ENCODE results near the gene MSH5. TPM values are rescaled to one million over a fixed set of nuclear protein-coding genes. Genes with fewer than 3 reads are reported as not detected.

Gene MSH5
- total RNA-seq, 1 donor from 2014 or later = 50.9 TPM

DNA sequence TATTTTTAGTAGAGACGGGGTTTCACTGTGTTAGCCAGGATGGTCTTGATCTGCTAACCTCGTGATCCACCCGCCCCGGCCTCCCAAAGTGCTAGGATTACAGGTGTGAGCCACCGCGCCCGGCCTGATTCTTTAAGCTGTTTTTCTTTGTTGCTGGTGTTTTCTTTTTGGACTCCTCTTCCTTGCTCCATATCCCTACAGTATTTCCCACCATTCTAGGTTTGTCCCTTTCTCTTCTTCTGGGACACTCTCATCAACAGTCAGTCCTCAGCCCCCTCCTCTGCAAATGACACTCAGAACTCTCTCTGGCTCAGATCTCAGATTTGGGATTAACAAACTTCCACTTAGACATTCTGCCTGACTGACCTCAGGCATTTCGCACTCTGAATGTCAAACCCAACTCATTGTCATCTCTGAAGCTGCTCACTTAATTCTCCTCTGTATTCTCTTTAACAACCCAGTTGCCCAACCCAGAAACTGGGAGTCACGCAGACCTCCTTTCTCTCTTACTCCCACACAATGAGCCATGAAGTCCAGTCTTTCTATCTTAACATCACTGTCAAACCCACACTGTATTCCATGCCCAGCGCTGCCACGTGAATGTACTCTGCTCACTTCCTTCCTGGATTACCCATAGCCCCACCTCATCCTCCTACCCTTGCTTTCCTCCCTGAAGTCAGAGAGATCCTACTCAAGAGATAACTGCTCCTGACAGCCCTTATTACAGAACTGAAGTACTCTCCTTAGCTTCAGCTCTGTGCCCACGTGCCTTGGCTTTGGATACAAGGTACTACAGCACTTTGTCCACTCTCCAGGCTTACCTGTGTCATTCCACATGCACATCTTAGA, 14.1 kb upstream of the MSH5 start:
- H3K27ac Mint-ChIP-seq = no peak overlapping the region
- Histone ChIP-seq H3K4me1 (peaks cover 7% of the 10 kb centered on the region), H3K9me3 (ENCODE audit: low read depth) (no peaks in the 10 kb centered on the region), H3K4me2 (no peak overlapping the region), H3F3A (ENCODE audit: low read depth) (peaks cover 34% of the 10 kb centered on the region), H3K36me3 (no peaks in the 10 kb centered on the region), H4K20me1 (ENCODE audit: low read depth) (peaks cover 22% of the 10 kb centered on the region), H2AFZ (replicated peaks) (no peak overlapping the region), H3K4me3 (no peak overlapping the region), H3K27ac (no peak overlapping the region), H3K27me3 (no peaks in the 10 kb centered on the region), H3K79me2 (ENCODE audit: low read depth) (peaks cover 19% of the 10 kb centered on the region), H3K9ac (no peak overlapping the region)
- no peak for DNase-seq (ENCODE audit: low spot score)
- H3K9me3 Mint-ChIP-seq = no peaks in the 10 kb centered on the region
- H3K27me3 Mint-ChIP-seq (ENCODE audit: insufficient read depth, low read depth) = peaks cover 15% of the 10 kb centered on the region
- peaks cover 38% of the 10 kb centered on the region for H3K36me3 Mint-ChIP-seq
- no peak for TF ChIP-seq EZH2phosphoT487 (IDR thresholded peaks at IDR 0.05)
- TF ChIP-seq EZH2 (IDR thresholded peaks at IDR 0.05) = no peak
- TF ChIP-seq, protein P1, sequence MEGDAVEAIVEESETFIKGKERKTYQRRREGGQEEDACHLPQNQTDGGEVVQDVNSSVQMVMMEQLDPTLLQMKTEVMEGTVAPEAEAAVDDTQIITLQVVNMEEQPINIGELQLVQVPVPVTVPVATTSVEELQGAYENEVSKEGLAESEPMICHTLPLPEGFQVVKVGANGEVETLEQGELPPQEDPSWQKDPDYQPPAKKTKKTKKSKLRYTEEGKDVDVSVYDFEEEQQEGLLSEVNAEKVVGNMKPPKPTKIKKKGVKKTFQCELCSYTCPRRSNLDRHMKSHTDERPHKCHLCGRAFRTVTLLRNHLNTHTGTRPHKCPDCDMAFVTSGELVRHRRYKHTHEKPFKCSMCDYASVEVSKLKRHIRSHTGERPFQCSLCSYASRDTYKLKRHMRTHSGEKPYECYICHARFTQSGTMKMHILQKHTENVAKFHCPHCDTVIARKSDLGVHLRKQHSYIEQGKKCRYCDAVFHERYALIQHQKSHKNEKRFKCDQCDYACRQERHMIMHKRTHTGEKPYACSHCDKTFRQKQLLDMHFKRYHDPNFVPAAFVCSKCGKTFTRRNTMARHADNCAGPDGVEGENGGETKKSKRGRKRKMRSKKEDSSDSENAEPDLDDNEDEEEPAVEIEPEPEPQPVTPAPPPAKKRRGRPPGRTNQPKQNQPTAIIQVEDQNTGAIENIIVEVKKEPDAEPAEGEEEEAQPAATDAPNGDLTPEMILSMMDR (IDR thresholded peaks at IDR 0.05) = no peak
- H3K4me1 Mint-ChIP-seq = peaks cover 35% of the 10 kb centered on the region
- peak overlapping the region; percentile 38 for H3K4me3 Mint-ChIP-seq

DNA sequence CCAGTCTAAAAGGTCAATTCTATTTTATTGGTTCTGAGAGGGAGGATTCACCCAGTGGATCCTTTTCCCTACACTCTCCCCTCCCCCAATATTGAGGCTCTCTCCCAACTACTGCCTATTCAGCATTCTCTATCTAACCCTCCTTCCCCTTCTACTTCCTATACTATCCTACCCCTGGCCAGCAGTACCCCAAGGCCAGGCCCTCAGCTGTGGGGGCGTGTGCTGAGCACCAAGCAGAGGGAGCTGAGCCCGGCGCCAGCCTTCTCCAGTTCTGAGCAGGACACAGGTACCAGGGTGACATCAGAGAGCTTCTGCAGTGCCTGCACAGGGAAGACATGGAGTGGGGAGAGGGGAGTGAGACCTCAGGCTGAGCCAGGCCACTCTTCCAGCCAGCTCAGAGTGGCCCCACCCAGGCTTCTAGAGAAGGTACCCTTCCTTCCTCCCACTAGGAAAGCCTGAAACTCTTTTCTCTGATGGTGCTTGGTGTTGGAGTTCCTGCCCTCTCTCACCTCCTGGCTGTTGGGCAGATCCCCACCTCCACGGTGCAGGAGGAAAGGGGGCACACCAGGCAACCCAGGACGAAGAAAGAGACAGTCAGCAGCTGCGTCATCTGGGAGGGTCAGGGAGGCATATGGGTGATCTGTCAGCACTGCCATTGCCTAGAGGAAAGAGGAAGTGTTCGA, 12.6 kb upstream of the MSH5 start:
- Histone ChIP-seq H3K27ac (no peak overlapping the region), H3K4me1 (peaks cover 7% of the 10 kb centered on the region), H3F3A (ENCODE audit: low read depth) (peaks cover 49% of the 10 kb centered on the region), H2AFZ (replicated peaks) (no peak overlapping the region), H3K4me3 (no peak overlapping the region), H3K9ac (no peak overlapping the region), H4K20me1 (ENCODE audit: low read depth) (peaks cover 24% of the 10 kb centered on the region), H3K4me2 (no peak overlapping the region), H3K27me3 (no peaks in the 10 kb centered on the region), H3K79me2 (ENCODE audit: low read depth) (peaks cover 19% of the 10 kb centered on the region), H3K36me3 (peaks cover 5% of the 10 kb centered on the region), H3K9me3 (ENCODE audit: low read depth) (no peaks in the 10 kb centered on the region)
- Mint-ChIP-seq H3K27ac (peak overlapping the region; percentile 57), H3K4me1 (peaks cover 39% of the 10 kb centered on the region), H3K27me3 (ENCODE audit: insufficient read depth, low read depth) (peaks cover 10% of the 10 kb centered on the region), H3K9me3 (no peaks in the 10 kb centered on the region), H3K4me3 (peak overlapping the region; percentile 78), H3K36me3 (peaks cover 44% of the 10 kb centered on the region)
- no peak for DNase-seq (ENCODE audit: low spot score)
- TF ChIP-seq, protein P1 (IDR thresholded peaks at IDR 0.05) = no peak
- TF ChIP-seq EZH2phosphoT487 (IDR thresholded peaks at IDR 0.05) (no peak), EZH2 (IDR thresholded peaks at IDR 0.05) (no peak)

DNA sequence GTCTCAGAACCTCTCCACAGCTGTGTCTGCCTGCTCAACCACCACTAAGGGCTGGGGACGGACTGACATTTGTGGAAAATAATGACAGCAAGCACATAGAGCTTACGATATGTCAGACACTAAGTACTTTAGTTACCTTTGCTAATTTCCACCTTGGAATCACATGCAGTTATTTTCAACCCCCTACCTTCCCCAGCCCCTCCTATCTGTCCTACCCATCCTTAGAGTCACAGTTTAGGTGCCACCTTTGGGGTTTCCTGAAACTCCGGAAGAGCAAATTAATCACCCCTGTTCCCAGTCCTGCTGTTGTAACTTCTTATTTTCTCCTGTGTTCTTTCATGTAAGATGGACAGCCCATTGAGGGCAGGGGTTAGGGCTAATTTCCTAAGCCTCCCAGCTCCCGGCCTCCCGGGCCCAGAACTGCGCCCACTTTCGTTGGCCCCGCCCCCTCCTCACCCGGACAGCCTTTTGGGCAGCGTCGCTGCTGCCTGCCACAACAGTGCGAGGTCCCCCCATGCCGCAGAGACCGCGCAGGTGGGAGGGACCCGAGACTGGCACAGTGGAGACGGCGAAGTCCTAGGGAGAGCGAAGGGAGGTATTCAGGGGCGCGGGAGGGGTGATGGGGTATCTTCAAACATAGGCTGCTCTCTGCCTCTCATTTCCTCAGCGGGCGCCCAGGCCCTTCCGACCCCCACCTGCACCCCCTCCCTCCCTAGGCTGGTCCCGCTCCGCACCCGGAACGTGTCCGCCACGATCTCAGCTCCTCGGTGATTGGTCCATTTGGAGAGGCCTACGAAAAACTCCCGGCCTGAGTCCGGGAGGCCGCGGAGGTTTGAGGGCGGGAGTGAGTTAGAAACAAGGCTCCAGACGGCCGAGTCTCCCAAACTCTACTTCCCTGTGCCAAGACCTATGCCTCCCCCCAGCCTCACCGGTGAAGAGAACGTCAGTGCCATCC, 11.8 kb upstream of the MSH5 start:
- Histone ChIP-seq H3K9me3 (ENCODE audit: low read depth) (no peaks in the 10 kb centered on the region), H3K79me2 (ENCODE audit: low read depth) (peaks cover 19% of the 10 kb centered on the region), H3K4me2 (peak overlapping the region; percentile 86), H3K27ac (no peak overlapping the region), H2AFZ (replicated peaks) (no peak overlapping the region), H3K4me1 (peaks cover 7% of the 10 kb centered on the region), H3K9ac (no peak overlapping the region), H3K4me3 (peak overlapping the region; percentile 99), H3F3A (ENCODE audit: low read depth) (peaks cover 57% of the 10 kb centered on the region), H4K20me1 (ENCODE audit: low read depth) (peaks cover 24% of the 10 kb centered on the region), H3K36me3 (peaks cover 5% of the 10 kb centered on the region), H3K27me3 (no peaks in the 10 kb centered on the region)
- Mint-ChIP-seq H3K27ac (peak overlapping the region; percentile 57), H3K4me1 (peaks cover 39% of the 10 kb centered on the region), H3K9me3 (no peaks in the 10 kb centered on the region), H3K36me3 (peaks cover 46% of the 10 kb centered on the region), H3K4me3 (peak overlapping the region; percentile 99), H3K27me3 (ENCODE audit: insufficient read depth, low read depth) (peaks cover 10% of the 10 kb centered on the region)
- no peak for DNase-seq (ENCODE audit: low spot score)
- TF ChIP-seq EZH2 (IDR thresholded peaks at IDR 0.05) = no peak
- TF ChIP-seq, protein P1 (IDR thresholded peaks at IDR 0.05) = no peak
- TF ChIP-seq EZH2phosphoT487 (IDR thresholded peaks at IDR 0.05) = no peak

Data from neural progenitor cell (in vitro differentiated cells).